Mucosa of rectum (tissue), 2 donors: Measurements from ENCODE around the gene HESX1.

Experiments used
- H3K27ac ChIP-seq, 2 donors: one replicate each; pipeline ENCODE4 v1.7.0; 2013; ENCODE audit warnings: inconsistent platforms in 2 of 2, low read depth in 2 of 2, low read length in 2 of 2
- H3K27me3 ChIP-seq, 2 donors: one replicate each; pipeline ENCODE4 v1.7.0; 2013; ENCODE audit warnings: low read length in 2 of 2; ENCODE audit not compliant: control insufficient read depth in 2 of 2, insufficient read depth in 2 of 2
- H3K36me3 ChIP-seq, 2 donors: one replicate each; pipeline ENCODE4 v1.7.0; 2013; ENCODE audit warnings: low read length in 2 of 2; ENCODE audit not compliant: control insufficient read depth in 2 of 2, insufficient read depth in 2 of 2
- H3K4me1 ChIP-seq, 2 donors: one replicate each; pipeline ENCODE4 v1.7.0; 2013; ENCODE audit warnings: low read length in 2 of 2, mild to moderate bottlenecking in 1 of 2; ENCODE audit not compliant: control insufficient read depth in 2 of 2, insufficient read depth in 2 of 2
- H3K4me3 ChIP-seq, 2 donors: one replicate each; pipeline ENCODE4 v1.7.0; 2013; ENCODE audit warnings: low read length in 2 of 2
- H3K9ac ChIP-seq, 2 donors: one replicate each; pipeline ENCODE4 v1.7.0; 2013; ENCODE audit warnings: low read length in 2 of 2, low read depth in 1 of 2, mild to moderate bottlenecking in 1 of 2
- H3K9me3 ChIP-seq, 2 donors: one replicate each; pipeline ENCODE4 v1.7.0; 2013; ENCODE audit warnings: low read length in 2 of 2; ENCODE audit not compliant: control insufficient read depth in 2 of 2
- donor health status: healthy.
- donor health status: Normal muscosa, but diverticular disease.

Gene HESX1

DNA sequence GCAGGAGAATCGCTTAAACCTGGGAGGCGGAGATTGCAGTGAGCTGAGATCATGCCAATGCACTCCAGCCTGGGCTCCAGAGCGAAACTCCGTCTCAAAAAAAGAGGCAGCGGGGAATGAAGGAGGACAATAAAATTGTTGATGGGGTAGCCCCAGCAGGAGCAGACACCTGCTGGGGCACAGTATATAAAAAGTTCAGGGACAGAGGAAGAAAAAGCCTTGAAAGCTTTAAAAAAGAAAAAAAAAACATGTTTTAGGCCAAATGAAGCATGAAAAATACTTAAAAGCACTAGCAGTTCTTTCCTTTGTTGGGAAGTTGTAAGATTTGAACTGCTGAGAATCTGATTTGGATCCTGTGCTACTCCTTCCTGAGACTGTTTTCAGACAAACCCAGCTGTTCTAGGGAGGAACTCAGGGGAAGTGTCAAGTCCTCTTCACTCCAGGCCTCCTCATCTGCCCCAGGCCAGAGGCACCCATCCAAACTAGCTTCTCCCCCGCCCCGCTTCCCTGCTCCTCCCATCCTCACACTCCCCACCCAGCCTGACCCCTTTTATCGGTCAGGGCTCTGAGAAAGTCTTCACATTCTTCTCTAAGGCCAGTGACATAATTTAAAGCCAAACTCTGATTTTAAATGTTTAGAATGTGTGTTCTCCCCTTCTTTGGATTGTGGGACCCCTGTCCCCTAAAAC is 39.6 kb downstream of the HESX1 start:
- no peak overlapping the region for H3K4me3 ChIP-seq
- no peak overlapping the region for H3K9ac ChIP-seq
- no peaks in the 10 kb centered on the region for H3K9me3 ChIP-seq
- peaks cover 9 to 10% of the 10 kb centered on the region in 2 donors for H3K27me3 ChIP-seq
- peaks cover 18 to 33% of the 10 kb centered on the region in 2 donors for H3K4me1 ChIP-seq
- no peaks in the 10 kb centered on the region for H3K36me3 ChIP-seq
- no peak overlapping the region for H3K27ac ChIP-seq

DNA sequence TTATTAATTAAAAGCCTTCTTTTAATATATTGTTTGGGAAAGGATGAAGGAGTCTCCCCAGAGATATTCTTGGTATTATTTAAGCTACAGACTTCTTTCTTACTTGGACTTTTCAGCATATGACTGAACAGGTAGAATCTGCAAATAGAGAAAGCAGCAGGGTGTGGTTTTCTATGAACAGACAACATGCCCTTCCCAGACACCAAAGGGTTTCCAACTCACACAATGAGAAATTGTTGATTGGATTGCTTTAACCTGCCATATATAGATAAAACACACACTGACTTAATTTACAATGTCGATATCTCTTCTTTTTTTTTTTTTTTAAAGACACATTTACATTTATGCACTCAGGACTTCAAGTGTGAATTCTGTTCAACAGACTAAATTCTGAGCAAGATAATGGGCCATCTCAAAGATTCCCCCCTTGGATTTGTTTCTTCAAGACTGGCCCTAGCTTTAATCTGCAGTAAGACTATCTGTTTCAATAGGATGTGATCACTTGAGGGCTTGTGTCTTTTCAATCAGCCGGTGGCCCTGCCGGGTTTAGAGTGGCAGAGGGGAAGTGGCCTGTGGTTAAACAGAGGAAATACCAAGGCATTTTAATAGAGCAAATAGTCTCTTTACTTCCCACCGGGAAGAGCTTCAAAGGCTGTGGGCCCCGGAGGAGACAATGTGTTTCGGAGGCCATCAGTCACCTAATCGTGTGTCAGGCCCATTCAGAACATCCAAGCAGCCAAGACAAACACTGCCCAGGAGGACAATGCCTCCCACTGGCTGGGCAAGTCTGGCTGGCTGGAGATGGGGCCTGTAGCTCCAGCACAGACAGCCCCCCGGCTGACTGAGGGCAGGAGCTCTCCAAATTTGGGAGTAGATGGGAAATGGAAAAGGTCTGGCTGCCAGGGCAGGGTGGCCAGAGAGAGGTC is 40.7 kb downstream of the HESX1 start:
- H3K27me3 ChIP-seq = peaks cover 4 to 10% of the 10 kb centered on the region in 2 donors
- H3K4me1 ChIP-seq = peaks cover 12 to 27% of the 10 kb centered on the region in 2 donors
- H3K27ac ChIP-seq = peak overlapping the region in 1 of 2 donors; percentile 38
- H3K9me3 ChIP-seq = no peaks in the 10 kb centered on the region
- H3K9ac ChIP-seq = no peak overlapping the region
- no peak overlapping the region for H3K4me3 ChIP-seq
- no peaks in the 10 kb centered on the region for H3K36me3 ChIP-seq

DNA sequence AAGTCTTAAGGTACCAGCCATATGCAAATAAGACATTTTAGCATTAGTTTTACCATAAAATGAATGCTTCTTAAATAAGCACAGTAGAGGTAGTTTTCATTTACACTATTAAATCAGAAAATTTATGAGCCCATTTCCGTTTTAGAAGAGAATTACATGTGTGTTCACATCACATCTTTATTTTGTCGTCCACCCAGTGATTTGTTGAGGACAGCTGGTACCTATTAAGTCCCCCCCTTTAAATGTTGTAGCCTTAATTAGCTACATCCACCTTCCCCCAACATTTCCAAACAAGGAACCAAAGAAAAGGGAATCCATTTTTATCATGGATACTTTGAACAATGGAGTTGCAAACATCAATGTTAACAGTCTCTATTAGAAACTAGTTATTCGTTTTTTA is 41.5 kb downstream of the HESX1 start:
- H3K4me1 ChIP-seq = peaks cover 12 to 25% of the 10 kb centered on the region in 2 donors
- no peaks in the 10 kb centered on the region for H3K9me3 ChIP-seq
- H3K36me3 ChIP-seq = no peaks in the 10 kb centered on the region
- no peak overlapping the region for H3K4me3 ChIP-seq
- no peak overlapping the region for H3K9ac ChIP-seq
- peak overlapping the region in 1 of 2 donors; percentile 38 for H3K27ac ChIP-seq
- peaks cover 0 to 10% of the 10 kb centered on the region in 2 donors for H3K27me3 ChIP-seq

- no peaks in the 10 kb centered on the region for H3K36me3 ChIP-seq
- H3K4me1 ChIP-seq = peaks cover 12 to 25% of the 10 kb centered on the region in 2 donors
- no peak overlapping the region for H3K27ac ChIP-seq
- no peaks in the 10 kb centered on the region for H3K9me3 ChIP-seq
- no peak overlapping the region for H3K9ac ChIP-seq
- H3K27me3 ChIP-seq = peaks cover 0 to 2% of the 10 kb centered on the region in 2 donors
- no peak overlapping the region for H3K4me3 ChIP-seq
Observed at GRCh38 chr3:57157545-57157944, 42.2 kb downstream of the HESX1 start.

DNA sequence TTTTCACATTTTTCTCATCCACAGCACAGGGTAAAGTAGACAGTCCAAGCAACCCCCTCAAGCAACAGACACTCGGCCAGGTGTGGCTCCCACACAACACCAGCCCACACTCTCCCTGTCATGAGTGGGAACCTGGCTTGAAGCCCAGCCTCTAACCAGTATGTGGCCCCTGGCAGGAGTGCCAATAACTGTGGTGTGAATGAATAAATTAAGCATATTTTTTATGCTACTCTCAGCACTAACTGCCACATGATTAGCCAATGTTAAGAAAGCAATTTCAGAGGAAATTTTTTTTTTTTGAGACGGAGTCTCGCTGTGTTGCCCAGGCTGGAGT is 44.5 kb downstream of the HESX1 start:
- no peaks in the 10 kb centered on the region for H3K36me3 ChIP-seq
- H3K4me3 ChIP-seq = no peak overlapping the region
- no peaks in the 10 kb centered on the region for H3K9me3 ChIP-seq
- no peaks in the 10 kb centered on the region for H3K27me3 ChIP-seq
- H3K9ac ChIP-seq = no peak overlapping the region
- H3K27ac ChIP-seq = no peak overlapping the region
- peaks cover 10 to 12% of the 10 kb centered on the region in 2 donors for H3K4me1 ChIP-seq

DNA sequence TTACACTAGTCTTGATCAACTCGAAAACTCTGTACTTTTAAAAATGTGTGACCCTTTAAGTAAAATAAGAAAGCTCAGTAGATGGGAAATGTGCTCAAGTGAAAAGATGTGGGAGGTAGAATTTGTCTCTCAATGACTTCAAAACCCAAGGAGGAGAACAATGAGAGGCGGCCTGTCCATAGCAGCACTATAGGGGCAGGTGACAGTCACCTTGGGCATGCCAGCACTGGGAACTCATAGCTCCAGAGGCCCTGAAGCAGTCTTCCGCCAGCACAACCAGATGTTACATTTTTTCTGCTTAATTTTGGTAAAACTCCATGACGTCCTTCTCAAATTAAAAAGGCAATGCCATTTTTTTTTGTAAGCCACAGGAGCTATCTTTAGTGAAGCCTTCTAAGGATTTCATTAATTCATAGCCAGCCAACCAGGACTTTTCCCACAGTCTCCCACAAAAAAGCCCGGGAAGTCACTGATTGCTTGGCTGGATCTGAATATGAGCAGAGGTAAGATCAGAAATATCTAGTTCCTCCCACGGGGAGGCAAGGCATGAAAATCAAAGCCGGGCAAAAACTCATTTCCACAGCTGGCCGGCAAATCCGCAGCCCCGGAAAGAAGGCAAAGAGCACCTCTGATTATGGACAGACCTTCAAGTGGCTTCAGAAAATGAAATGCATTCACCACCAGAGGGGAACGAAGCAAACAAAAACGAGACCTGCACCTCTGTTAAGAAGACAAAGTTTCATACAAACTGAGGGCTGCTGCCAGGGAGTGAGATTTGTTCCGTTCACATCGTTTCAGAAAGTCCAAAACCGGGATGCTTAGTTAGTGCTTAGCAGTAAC is 45.1 kb downstream of the HESX1 start:
- Histone ChIP-seq H3K4me1 (peaks cover 8 to 9% of the 10 kb centered on the region in 2 donors), H3K27ac (no peak overlapping the region), H3K36me3 (no peaks in the 10 kb centered on the region), H3K4me3 (no peak overlapping the region), H3K27me3 (no peaks in the 10 kb centered on the region), H3K9ac (no peak overlapping the region), H3K9me3 (no peaks in the 10 kb centered on the region)

GRCh38 chr3:57152151-57153143 is 47.3 kb downstream of the HESX1 start:
- Histone ChIP-seq H3K4me3 (no peak overlapping the region), H3K9ac (no peak overlapping the region), H3K9me3 (no peaks in the 10 kb centered on the region), H3K36me3 (no peaks in the 10 kb centered on the region), H3K27ac (no peak overlapping the region), H3K27me3 (no peaks in the 10 kb centered on the region), H3K4me1 (no peaks in the 10 kb centered on the region)

- Histone ChIP-seq H3K27ac (no peak overlapping the region), H3K27me3 (no peaks in the 10 kb centered on the region), H3K9ac (no peak overlapping the region), H3K4me1 (no peaks in the 10 kb centered on the region), H3K9me3 (no peaks in the 10 kb centered on the region), H3K36me3 (no peaks in the 10 kb centered on the region), H3K4me3 (no peak overlapping the region)
Observed at GRCh38 chr3:57151749-57152148, 48.0 kb downstream of the HESX1 start.

DNA sequence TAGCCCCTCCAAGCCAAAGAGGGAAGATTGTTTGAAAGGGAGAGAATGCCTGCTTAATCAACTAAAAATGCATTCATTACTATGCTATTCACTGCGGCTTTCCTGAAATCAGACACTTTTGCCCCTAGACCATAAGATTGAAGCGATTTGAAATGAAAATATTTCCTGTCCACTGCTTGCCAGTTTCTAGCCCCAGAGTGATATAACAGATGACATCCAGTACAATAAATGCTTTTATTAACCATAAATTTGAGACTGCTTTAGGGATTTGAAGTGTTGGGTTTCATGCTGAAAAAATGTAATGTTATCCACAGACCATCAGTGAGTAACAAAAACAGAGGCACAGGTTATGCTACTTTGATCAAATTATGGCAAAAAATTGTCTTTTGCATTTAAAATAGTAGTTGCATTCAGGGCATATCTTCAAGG is 48.7 kb downstream of the HESX1 start:
- H3K27me3 ChIP-seq = no peaks in the 10 kb centered on the region
- no peaks in the 10 kb centered on the region for H3K36me3 ChIP-seq
- no peak overlapping the region for H3K9ac ChIP-seq
- no peaks in the 10 kb centered on the region for H3K4me1 ChIP-seq
- H3K27ac ChIP-seq = no peak overlapping the region
- no peaks in the 10 kb centered on the region for H3K9me3 ChIP-seq
- no peak overlapping the region for H3K4me3 ChIP-seq
